ENCODE data around the gene ZNF565. TPM values are rescaled to one million over a fixed set of nuclear protein-coding genes. Genes with fewer than 3 reads are reported as not detected.

The ZNF565 gene
- total RNA-seq, 2 donors from 2014 or later: 2.4 to 3.1 TPM

Other genes starting within 250 kb of the ZNF565 start
- 10 to 100 TPM; 30.8 to 34.9 TPM for gene SDHAF1, start 219.5 kb downstream of the ZNF565 start, total RNA-seq
- gene SYNE4, start 205.9 kb downstream of the ZNF565 start, total RNA-seq: not detected
- 10 to 100 TPM; 16.2 to 16.5 TPM for gene ALKBH6, start 200.5 kb downstream of the ZNF565 start, total RNA-seq
- 10 to 100 TPM in 1 of 2 donors, 1 to 10 TPM in 1; 5.1 to 10.7 TPM for gene CLIP3, start 181.8 kb downstream of the ZNF565 start, total RNA-seq
- 10 to 100 TPM in 1 of 2 donors, 1 to 10 TPM in 1; 5.7 to 11.6 TPM for gene THAP8, start 160.4 kb downstream of the ZNF565 start, total RNA-seq
- 10 to 100 TPM in 1 of 2 donors, under 1 TPM in 1; 0.75 to 10.6 TPM for gene WDR62, start 159.8 kb downstream of the ZNF565 start, total RNA-seq
- gene OVOL3, start 103.5 kb downstream of the ZNF565 start, total RNA-seq: not detected
- gene POLR2I, start 99.8 kb downstream of the ZNF565 start, total RNA-seq: 100 to 1,000 TPM in 1 of 2 donors, 10 to 100 TPM in 1; 76.9 to 121 TPM
- gene TBCB, start 99.2 kb downstream of the ZNF565 start, total RNA-seq: 100 to 1,000 TPM; 107 to 110 TPM
- 100 to 1,000 TPM; 222 to 238 TPM for gene CAPNS1, start 74.6 kb downstream of the ZNF565 start, total RNA-seq
- 100 to 1,000 TPM; 136 to 347 TPM for gene COX7A1, start 62.2 kb downstream of the ZNF565 start, total RNA-seq
- 10 to 100 TPM; 46.2 to 48.0 TPM for gene ZNF146, start 441 bp upstream of the ZNF565 start, total RNA-seq
- gene ZFP14, start 164.5 kb upstream of the ZNF565 start, total RNA-seq: 1 to 10 TPM; 1.3 to 1.5 TPM
- 1 to 10 TPM; 4.6 to 4.7 TPM for gene ZFP82, start 204.0 kb upstream of the ZNF565 start, total RNA-seq